ENCODE data around the gene CNPY1.

CNPY1 gene

DNA sequence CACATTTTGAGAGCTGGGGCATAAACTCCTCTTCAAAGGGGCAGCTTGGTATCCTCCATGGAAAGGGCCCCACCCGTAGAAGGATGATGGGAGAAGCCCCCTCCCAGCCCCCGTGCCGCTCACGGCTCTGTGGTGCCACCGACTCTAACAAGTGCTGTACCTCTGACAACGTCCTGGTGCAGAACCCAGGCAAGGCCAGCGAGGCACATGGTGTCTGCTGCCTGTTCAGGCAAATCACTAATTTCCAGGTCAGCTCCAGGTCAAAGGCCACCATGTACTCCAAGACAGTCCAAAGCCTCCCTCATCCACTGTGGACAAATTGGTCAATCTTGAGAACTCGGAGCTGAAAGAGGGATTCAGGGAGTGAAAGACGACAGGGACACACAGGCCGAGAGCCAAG, 11.4 kb upstream of the CNPY1 start:
- no peak for DNase-seq

DNA sequence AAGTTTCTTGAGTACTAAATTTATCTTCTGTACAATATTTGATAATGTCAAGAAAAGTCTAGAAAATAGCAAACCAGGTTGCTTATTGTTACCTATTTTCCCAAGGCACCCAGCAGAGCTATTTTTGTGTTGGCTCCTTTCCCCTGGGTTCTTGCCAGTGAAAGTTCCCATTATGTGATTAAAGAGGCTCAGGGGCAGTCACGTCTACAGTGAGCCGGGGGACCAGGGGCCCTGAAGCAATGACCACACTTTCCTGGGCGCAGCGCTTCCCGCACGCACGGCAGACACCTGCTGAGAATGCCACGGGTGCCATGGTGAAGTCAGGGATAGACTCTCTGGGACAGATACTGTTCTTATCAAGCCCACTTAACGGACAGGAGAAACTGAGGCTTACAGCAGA, 10.4 kb upstream of the CNPY1 start:
- DNase-seq = no peak

GRCh38 chr7:155555116-155555695, 8.8 kb upstream of the CNPY1 start:
- no peak for DNase-seq

- no peak for DNase-seq
Measured at GRCh38 chr7:155553871-155554270, 7.5 kb upstream of the CNPY1 start.

DNA sequence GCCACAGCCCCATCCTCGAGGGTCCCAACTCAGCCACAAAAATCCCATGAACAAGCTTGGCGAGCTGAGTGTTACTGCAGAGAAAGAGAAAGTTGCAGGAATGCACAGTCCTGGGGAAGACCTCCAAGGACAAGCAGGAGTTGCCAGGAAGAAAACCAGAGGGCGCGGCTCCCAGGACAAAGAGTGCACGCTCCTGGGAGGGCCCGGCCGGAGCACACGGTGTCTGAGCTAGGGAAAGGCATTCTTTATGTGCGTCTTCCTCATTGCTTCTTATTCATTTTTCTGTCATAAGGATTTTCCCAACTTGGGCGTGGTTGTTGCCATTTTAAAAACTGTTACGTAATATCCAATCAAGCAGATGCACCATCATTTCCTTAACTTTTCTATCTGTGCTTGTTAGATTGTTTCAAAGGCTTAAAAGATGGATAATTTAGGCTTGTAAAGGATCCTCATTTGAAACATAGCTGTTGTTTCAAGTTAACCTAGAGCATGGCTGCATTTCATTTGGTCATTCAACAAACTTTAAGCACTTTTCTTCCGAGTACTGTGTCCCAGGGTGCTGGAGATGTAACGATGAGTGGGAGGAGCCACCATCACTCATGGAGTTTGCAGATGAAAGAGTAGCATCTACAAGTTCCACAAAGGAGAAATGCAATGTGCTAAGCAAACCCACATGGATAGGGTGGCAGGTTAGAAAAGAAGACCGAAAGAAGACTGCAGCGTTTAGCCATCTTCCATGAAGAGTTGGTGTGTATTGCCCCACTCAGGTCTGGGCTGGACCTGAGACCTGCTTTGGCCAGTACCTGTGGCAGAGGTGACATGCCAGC, 5.6 kb upstream of the CNPY1 start:
- no peak for DNase-seq

DNA sequence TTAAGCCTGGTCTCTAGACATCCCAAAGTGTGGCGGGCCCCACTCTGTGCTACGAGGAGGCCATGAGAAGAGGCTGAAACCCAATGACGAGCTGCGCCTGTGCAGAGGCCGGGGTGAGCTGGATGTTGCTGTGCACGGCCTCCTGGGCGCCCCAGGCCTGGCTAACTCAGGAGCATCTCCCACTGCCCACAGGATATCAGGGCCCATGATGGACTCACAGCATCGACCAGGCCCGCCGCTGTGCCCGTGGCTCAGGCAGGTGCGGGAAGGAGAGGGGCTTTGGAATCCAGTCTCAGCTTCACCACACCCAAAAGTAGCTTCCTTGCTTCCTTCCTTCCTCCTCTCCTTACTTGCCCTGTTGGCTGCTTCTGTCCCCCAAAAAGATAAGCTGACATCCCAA, 4.6 kb upstream of the CNPY1 start:
- DNase-seq = no peak

- no peak for DNase-seq
Measured at GRCh38 chr7:155549226-155549625, 2.9 kb upstream of the CNPY1 start.

- DNase-seq = no peak
Measured at GRCh38 chr7:155547161-155547791, 917 bp upstream of the CNPY1 start.

GRCh38 chr7:155545348-155545747, 1.0 kb downstream of the CNPY1 start:
- no peak for DNase-seq

DNA sequence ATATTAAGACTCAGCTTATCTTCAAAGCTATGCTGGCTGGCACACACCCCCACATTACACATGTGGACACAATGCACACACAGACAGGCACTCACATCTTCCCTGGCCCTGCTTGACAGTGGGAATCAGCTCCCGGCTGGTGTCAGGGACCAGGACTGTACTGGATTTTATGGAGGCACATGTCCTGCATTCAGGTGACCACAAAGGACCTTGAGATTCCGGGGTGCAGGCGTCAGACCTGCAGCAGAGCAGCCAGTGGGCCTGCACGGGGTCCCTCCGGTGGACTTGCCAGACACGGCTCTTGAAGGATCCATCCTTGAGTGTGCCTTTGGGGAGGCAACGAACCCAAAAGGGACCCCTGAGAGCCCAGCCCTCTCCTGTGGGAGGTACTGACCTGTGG, 1.9 kb downstream of the CNPY1 start:
- DNase-seq = no peak

- no peak for DNase-seq
Measured at GRCh38 chr7:155543926-155544325, 2.4 kb downstream of the CNPY1 start.

GRCh38 chr7:155543011-155543876, 3.1 kb downstream of the CNPY1 start:
- no peak for DNase-seq

DNA sequence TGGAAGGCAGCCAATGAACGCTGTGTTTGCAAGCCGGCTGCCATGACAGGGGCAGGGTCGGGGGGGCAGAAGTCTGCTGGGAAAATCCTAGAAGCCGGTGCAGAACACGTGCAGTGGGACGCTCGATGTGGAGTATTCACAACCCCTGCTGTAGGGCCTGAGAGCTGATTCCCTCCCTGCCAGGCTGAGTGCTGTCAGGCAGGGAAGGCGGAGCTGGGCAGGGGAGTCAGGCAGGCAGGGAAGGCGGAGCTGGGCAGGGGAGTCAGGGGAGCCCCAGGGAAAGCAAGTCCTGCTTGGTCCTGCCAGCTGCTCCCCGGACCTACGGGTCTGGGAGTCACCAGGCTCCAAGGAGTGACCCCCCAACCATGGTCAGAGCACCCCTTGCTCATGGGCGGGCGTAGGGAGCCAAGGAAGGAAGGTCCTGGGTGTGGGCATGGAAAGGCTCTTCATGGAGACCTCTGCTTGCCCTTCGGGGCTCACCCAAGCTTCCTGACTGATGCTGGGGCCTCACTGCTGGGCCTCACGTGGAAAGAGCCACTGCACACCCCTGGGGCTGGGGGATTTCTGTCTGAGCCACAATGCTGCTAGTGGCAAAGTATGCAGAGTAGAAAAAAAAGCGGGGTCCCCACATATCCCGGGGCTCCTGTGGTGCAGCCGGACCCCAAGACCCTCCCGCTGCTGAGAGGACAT, 4.2 kb downstream of the CNPY1 start:
- DNase-seq = no peak

DNA sequence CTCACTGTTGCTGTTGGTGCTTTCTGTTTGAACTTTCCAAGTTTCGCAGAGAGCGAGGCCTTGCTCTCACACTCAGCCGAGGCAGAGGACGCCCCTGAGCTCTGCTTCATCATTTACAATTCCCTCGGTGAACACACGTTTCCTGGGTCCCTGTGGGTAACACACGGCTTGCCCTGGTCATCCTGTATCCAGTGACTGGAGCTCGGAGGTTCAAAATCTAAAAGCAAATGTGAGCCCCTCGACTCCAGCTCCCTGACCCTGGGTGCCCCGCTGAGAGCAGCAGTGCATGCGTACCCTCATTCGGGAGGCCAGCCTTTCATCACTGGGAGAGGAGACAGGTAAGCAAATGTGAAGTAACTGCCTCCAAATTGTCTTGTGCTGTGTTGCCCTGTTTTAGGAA, 5.8 kb downstream of the CNPY1 start:
- DNase-seq = no peak

DNA sequence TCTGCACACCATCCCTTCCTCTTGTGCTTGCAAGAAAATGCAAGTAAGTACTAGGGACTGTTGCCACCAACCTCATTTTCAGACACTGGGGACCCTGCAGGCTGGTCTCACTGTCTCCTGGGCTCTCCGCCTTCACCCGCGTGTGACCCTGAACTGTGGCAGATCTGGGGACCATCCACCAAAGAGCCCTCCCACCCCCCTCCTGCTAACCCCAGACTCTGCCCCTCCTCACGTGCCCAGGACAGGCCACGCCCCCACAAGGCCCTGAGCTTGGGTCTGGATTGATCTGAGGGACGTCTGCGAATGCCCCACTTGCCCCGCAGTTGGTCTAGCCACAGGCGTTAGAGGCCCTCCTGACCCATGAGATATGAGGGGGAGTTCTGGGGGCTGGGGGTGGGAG, 8.1 kb downstream of the CNPY1 start:
- DNase-seq = no peak

DNA sequence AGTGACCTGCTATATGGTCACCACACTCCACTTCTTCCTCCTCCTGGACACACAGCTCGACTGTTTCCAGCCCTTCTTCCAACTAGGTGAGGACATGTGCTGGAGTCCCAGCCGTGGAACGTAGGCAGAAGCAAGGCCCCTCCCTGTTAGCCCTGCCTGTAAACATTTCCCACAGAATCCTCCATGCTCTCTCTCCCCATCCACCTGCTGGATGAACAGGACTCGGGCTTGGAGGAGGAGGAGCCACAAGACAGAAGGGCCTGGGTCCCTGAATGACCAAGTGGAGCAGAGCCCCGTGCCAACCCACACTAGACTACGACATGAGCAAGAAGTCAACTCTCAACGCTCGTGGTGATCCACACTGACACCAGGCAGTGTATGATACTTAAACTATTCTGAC, 9.9 kb downstream of the CNPY1 start:
- no peak for DNase-seq

- DNase-seq = no peak
Measured at GRCh38 chr7:155534691-155535090, 11.7 kb downstream of the CNPY1 start.

DNA sequence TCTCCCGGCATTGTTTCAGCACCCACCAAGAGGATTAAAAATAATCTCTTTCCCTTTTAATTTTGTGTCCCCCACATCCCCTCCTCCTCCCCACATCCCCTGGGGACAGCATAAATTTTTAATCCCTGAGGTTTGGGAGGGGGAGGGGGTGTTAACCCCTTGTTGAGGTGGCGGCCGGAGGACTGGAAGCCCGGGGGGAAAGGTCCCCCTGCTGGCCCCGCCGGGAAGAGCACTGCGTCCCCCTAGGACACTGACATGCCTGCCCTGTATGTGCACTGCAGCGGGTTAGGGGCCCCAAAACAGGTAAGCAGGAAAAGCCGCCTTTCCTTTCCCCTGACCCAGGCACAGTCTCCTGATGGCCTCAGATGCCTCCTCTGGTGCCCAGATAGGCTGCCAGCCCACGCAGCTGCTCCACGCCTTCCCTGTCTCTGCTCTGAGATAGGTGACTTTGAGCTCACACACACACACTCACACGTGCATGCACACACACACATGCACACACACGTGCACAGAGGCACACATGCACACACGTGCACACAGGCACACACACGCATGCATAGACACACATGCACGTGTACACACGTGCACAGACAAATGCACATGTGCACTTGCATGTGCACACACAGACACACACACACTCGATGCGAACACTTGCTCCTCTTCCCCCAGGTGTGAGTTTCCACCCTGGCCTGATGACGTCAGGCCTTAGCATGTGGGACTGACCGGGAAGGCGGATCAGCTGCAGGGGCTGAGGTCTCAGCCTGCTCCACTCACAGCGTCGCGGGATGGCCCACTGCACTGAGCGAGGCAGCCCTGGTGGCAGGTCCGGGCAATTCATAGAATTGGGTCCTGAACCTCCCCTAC, 12.3 kb downstream of the CNPY1 start:
- DNase-seq = no peak

GRCh38 chr7:155533120-155533826, 13.1 kb downstream of the CNPY1 start:
- no peak for DNase-seq

DNA sequence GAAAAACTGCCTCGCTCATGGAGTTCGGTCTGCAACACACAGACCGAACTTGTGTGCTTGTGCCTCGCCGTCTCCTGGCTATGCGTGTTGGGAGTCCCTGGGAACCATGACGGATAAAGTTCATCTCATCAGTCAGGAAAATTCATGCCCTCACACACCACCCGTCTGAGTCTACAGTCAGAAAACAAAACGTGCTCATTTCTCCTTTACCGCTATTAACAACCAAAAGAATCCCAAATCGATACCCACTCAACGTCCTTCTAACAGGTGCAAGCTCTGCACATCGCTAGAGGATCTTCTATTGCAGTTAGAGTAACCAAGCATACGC, 13.6 kb downstream of the CNPY1 start:
- no peak for DNase-seq

DNA sequence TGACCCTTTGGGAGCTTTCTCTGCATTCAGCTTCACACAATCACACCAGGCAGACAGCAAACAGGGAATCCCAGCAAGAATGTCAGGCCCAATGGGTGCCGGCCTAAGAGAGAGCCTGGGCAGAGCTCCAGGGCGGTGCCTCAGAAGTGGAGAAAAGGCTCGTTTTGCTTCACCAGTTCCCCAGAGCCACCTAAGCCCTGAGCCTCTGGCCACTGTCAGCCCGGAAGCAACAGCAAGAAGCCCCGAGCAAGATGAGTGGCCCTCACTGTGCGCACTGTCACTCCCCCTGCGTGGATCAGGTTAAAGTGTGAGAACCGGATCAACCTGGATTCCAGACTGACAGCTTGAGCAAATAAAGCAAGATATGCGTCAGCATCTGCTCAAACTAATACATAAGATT, 14.7 kb downstream of the CNPY1 start:
- DNase-seq = no peak
